K562 (cell line): Measurements from ENCODE around the gene ANKS1A. TPM values are rescaled to one million over a fixed set of nuclear protein-coding genes. Genes with fewer than 3 reads are reported as not detected.

Experiments
- ZBTB17 ChIP-seq: fragments of 450-650 bp; formaldehyde crosslinking; IDR thresholded peaks from 2 replicates; pipeline ENCODE4 v1.4.0; 2020; ENCODE audit warnings: mild to moderate bottlenecking
- polyA plus RNA-seq, 8 experiments: library from polyadenylated mRNA; depleted of rRNA in 4 of 8; stranded (reverse) in 5 of 8; unstranded in 3 of 8; fragments of >200 nt; fragmentation: Nextera tagmentation in 2 of 8; fragmentation: Illumina TruSeq in 1 of 8; extraction: Ambion mirVana in 2 of 8; extraction: Trizol in 1 of 8; gene quantifications; 2 replicates each; pipeline versions ENCODE4 v1.2.1 to v1.2.3, GENCODE V29; 2011 to 2014; ENCODE audit warnings: inconsistent platforms in 1 of 8, missing spikeins in 1 of 8
- total RNA-seq, 7 experiments: library from RNA; depleted of rRNA in 6 of 7; stranded (reverse); fragments of >200 nt in 6 of 7; fragmentation: Illumina TruSeq in 2 of 7; extraction: Trizol in 2 of 7; gene quantifications; 2 replicates each; pipeline versions ENCODE4 v1.2.1 to v1.2.3, GENCODE V29; 2011 to 2021; ENCODE audit warnings: low replicate concordance in 1 of 7
- TF ChIP-seq, protein P1 (sequence below): fragments of 450-650 bp; IDR thresholded peaks from 2 replicates; pipeline ENCODE4 v1.6.1; 2016; ENCODE audit warnings: low read depth

ANKS1A gene
- total and polyA plus RNA-seq, 9 of the 15 experiments (the other 6 are each of a cell fraction or from before 2014, with no cell fraction given), result 1.1 to 13.8 (median 5.3) TPM

DNA sequence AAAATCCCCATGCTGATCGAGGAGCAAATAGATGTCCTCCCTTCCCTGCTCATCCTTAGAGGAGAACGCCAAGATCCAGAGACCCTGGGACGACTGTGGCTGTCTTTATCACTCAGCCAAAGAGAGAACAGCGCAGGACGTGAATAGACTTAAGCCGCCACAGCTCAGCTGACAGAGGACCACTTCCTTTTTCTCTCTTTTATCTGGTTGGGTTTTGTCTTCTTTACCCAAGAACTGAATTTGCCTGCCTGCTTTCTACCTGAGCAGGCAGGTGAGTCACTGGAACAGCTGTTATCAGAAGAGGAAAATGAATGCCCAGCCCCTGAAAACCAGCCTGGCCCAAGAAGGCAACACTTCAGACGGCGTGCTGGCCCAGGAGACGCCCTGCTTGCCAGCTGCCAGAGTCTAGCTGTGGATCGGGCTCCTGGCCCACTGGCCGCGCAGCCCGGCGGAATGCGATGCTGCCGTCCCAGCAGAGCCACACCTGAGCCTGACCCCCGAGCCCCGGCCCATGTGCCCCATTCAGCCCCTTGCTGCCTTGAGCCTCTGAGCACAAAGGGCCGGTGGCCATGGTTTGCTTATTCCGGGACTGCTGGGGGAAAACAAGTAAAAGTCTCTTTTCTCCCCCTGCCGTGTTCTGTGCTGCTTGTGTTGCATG is 169.9 kb downstream of the ANKS1A start (continued):
- TF ChIP-seq, protein P1, sequence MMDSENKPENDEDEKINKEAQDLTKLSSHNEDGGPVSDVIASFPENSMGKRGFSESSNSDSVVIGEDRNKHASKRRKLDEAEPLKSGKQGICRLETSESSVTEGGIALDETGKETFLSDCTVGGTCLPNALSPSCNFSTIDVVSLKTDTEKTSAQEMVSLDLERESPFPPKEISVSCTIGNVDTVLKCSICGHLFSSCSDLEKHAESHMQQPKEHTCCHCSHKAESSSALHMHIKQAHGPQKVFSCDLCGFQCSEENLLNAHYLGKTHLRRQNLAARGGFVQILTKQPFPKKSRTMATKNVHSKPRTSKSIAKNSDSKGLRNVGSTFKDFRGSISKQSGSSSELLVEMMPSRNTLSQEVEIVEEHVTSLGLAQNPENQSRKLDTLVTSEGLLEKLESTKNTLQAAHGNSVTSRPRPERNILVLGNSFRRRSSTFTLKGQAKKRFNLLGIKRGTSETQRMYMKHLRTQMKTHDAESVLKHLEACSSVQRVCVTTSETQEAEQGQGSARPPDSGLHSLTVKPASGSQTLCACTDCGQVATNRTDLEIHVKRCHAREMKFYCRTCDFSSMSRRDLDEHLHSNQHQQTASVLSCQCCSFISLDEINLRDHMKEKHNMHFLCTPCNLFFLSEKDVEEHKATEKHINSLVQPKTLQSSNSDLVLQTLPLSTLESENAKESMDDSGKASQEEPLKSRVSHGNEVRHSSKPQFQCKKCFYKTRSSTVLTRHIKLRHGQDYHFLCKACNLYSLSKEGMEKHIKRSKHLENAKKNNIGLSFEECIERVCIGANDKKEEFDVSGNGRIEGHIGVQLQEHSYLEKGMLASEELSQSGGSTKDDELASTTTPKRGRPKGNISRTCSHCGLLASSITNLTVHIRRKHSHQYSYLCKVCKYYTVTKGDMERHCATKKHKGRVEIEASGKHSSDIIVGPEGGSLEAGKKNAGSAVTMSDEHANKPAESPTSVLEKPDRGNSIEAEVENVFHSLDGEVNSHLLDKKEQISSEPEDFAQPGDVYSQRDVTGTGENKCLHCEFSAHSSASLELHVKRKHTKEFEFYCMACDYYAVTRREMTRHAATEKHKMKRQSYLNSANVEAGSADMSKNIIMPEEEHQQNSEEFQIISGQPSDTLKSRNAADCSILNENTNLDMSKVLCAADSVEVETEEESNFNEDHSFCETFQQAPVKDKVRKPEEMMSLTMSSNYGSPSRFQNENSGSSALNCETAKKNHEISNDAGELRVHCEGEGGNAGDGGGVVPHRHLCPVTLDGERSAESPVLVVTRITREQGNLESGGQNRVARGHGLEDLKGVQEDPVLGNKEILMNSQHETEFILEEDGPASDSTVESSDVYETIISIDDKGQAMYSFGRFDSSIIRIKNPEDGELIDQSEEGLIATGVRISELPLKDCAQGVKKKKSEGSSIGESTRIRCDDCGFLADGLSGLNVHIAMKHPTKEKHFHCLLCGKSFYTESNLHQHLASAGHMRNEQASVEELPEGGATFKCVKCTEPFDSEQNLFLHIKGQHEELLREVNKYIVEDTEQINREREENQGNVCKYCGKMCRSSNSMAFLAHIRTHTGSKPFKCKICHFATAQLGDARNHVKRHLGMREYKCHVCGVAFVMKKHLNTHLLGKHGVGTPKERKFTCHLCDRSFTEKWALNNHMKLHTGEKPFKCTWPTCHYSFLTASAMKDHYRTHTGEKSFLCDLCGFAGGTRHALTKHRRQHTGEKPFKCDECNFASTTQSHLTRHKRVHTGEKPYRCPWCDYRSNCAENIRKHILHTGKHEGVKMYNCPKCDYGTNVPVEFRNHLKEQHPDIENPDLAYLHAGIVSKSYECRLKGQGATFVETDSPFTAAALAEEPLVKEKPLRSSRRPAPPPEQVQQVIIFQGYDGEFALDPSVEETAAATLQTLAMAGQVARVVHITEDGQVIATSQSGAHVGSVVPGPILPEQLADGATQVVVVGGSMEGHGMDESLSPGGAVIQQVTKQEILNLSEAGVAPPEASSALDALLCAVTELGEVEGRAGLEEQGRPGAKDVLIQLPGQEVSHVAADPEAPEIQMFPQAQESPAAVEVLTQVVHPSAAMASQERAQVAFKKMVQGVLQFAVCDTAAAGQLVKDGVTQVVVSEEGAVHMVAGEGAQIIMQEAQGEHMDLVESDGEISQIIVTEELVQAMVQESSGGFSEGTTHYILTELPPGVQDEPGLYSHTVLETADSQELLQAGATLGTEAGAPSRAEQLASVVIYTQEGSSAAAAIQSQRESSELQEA, result no peak
- TF ChIP-seq ZBTB17, result no peak
